Diencephalon (tissue), 1 donor: ENCODE data around the gene CDK12. TPM values are rescaled to one million over a fixed set of nuclear protein-coding genes. Genes with fewer than 3 reads are reported as not detected.

Experiments used
- small RNA-seq: library from RNA; depleted of rRNA; stranded (forward); fragments of <200 nt; gene quantifications from one replicate; pipeline ENCODE3, GENCODE V24; 2014
- total RNA-seq: library from RNA; depleted of rRNA; stranded (reverse); fragments of >200 nt; gene quantifications from one replicate; pipeline ENCODE4 v1.2.3, GENCODE V29; 2014

CDK12 gene
- 24.2 TPM for total RNA-seq

GRCh38 chr17:39461113-39461925 is at the start of gene CDK12:
Gene CDK12, plus strand, starts transcription at chr17:39461486. Its CDS starts 586 bp downstream, at chr17:39462072.

DNA sequence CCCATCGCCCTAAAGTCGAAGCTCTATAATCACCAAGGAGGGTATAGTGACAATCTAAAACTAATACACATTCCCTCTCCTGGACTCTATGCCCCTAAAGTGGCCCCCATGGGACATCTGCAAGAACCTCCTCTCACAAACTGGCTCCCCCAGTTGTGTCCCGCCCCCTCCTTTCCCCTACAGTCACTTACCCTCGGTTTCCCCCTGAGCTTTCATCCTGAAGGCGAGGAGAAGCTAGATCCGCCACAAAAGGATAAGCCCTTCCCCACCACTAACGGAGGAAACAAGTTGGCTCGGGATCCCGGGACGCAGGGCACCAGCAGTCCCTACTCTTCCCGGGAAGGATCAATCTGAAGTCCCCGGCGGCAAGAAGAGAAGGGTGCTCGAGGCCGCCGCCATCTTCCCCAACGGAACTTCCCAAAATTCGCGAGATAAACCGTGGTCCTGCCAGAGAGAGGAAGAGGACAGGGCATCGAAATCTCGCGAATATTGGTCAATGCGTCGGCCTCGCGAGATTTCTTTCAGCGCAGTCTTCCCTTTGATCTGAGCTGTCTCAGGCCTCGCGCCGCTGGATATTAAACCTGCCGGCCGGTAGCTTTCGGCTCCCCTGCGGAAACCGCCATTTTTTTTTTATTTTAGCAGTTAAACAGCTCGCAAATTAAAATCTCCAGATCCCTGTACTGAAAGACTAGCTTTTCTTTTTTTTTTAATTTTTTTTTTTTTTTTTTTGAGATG is 10.3 kb upstream of the CDK12 start, which contains the start of gene MED1:
MED1 (minus strand) TSS at position 417 of the 735 bp plus-strand sequence; CDS start at position 216, 201 bp downstream.

Small RNAs within 50 kb of the gene (small RNA-seq; reads per million reads assigned to genes)
- not detected for gene RNU6-233P

Other genes with a start within 250 kb of the CDK12 start
- gene STAC2, start 235.5 kb upstream of the CDK12 start, total RNA-seq = 0.46 TPM
- gene FBXL20, start 59.9 kb upstream of the CDK12 start, total RNA-seq = 26.8 TPM
- gene MED1, start 10.2 kb upstream of the CDK12 start, total RNA-seq = 28.1 TPM
- gene NEUROD2, start 146.4 kb downstream of the CDK12 start, total RNA-seq = 0.46 TPM
- gene PPP1R1B, start 165.5 kb downstream of the CDK12 start, total RNA-seq = 23.5 TPM
- gene STARD3, start 175.7 kb downstream of the CDK12 start, total RNA-seq = 26.8 TPM
- gene TCAP, start 203.9 kb downstream of the CDK12 start, total RNA-seq = 1.4 TPM
- 3.2 TPM for gene PNMT, start 207.0 kb downstream of the CDK12 start, total RNA-seq
- 7.4 TPM for gene PGAP3, start 226.6 kb downstream of the CDK12 start, total RNA-seq
- 15.9 TPM for gene ERBB2, start 238.6 kb downstream of the CDK12 start, total RNA-seq